ENCODE data around the gene HOOK2. TPM values are rescaled to one million over a fixed set of nuclear protein-coding genes. Genes with fewer than 3 reads are reported as not detected.

The HOOK2 gene
- total and polyA plus RNA-seq, 2 of the 8 experiments (the other 6 are each of a cell fraction or from before 2014, with no cell fraction given): 23.8 to 63.2 TPM

DNA sequence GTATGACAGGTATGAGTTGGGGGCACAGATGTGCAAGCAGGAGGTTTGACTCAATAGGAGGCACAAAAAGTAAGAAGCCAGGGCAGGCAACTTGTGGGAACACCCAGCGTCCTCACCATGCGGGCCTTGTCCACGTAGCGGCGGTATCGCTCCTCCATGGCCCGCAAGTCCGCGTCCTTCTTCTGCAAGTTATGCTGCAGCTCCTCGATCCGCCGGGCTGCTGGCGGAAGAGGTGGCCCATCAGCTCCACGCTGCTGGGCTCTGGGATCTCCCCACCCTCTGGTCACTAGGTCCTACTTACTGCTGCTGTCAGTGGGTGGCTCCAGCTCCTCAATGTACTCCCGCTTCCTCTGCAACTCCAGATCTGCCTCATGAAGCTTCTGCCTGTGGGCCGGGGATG, 10.7 kb downstream of the HOOK2 start:
- Histone ChIP-seq H3K36me3 (ENCODE audit: control insufficient read depth in 2 of 4, insufficient read depth in 4 of 4, low read length in 3 of 4) (peaks cover 7 to 42% (median 24%) of the 10 kb centered on the region in 4 experiments), H3K18ac (ENCODE audit: extremely low read depth, low read length) (no peak overlapping the region), H3K4ac (replicated peaks; ENCODE audit: insufficient read length, low read depth, low read length) (no peak overlapping the region), H3K23ac (ENCODE audit: insufficient read length) (no peak overlapping the region), H3K9ac (replicated peaks in 1 of 4; ENCODE audit: extremely low read depth in 1 of 4, low read depth in 3 of 4, low read length in 3 of 4) (no peak overlapping the region), H3K4me3 (ENCODE audit: extremely low read depth in 1 of 4, insufficient read depth in 2 of 4, low read depth in 3 of 4, low read length in 4 of 4) (no peak overlapping the region), H3K56ac (replicated peaks; ENCODE audit: insufficient read length, low read depth, low read length) (no peak overlapping the region), H2BK12ac (ENCODE audit: low read depth, low read length) (no peak overlapping the region), H3K27me3 (replicated peaks in 1 of 4; ENCODE audit: control insufficient read depth in 3 of 4, extremely low read depth in 1 of 4, insufficient read depth in 3 of 4, low read length in 3 of 4) (no peaks in the 10 kb centered on the region), H3K23me2 (ENCODE audit: low read depth, low read length) (no peaks in the 10 kb centered on the region), H2BK15ac (ENCODE audit: low read length) (no peak overlapping the region), H3K4me1 (replicated peaks in 1 of 4; ENCODE audit: control insufficient read depth in 3 of 4, insufficient read depth in 4 of 4, low read length in 3 of 4) (peaks cover 0 to 4% (median 2%) of the 10 kb centered on the region in 4 experiments; a peak in 2 of 7 replicates), H4K5ac (ENCODE audit: insufficient read length, low read depth, low read length) (no peak overlapping the region), H3K14ac (ENCODE audit: insufficient read length) (no peak overlapping the region), H3K79me2 (ENCODE audit: control insufficient read depth in 1 of 2, insufficient read depth in 2 of 2, low read length in 2 of 2) (no peaks in the 10 kb centered on the region), H3K27ac (ENCODE audit: low read depth, low read length) (no peak overlapping the region), H2BK5ac (ENCODE audit: low read depth, low read length) (no peak overlapping the region), H3K79me1 (ENCODE audit: low read depth, low read length) (no peaks in the 10 kb centered on the region), H4K8ac (ENCODE audit: extremely low read depth, insufficient read depth, low read length) (no peak overlapping the region), H3K9me3 (ENCODE audit: insufficient read depth in 2 of 2, low read depth in 1 of 2, low read length in 1 of 2) (no peaks in the 10 kb centered on the region), H2BK120ac (replicated peaks; ENCODE audit: low read depth, low read length) (no peak overlapping the region), H2AK5ac (ENCODE audit: low read depth, low read length) (no peak overlapping the region), H4K91ac (replicated peaks; ENCODE audit: insufficient read length, low read length) (no peak overlapping the region), H4K20me1 (replicated peaks in 1 of 2; ENCODE audit: control insufficient read depth in 1 of 2, insufficient read depth in 2 of 2, low read length in 2 of 2) (peaks cover 1 to 2% of the 10 kb centered on the region in 2 experiments), H3K4me2 (ENCODE audit: insufficient read depth in 1 of 2, low read depth in 2 of 2, low read length in 2 of 2) (no peak overlapping the region), H2BK20ac (ENCODE audit: low read length) (no peak overlapping the region), H2AFZ (ENCODE audit: low read length) (no peak overlapping the region)
- ChIA-PET POLR2A (ENCODE audit: partially characterized antibody) (interaction anchor here (0.6 to 9.2 kb wide), 8 partner anchors 10 to 61 kb away, joined by 3 to 70 read pairs (median 4); partner anchors contain the start of genes BEST2, GET3, HOOK2 and TRIR), CTCF (ENCODE audit: partially characterized antibody) (interaction anchor here (0.6 to 17.5 kb wide), 10 partner anchors 9 to 616 kb away, joined by 3 to 288 read pairs (median 4); partner anchors contain the start of genes BEST2, HOOK2, JUNB and PRDX2)
- WGBS, 2 experiments (ENCODE audit: extremely low coverage in 1 of 2, insufficient coverage in 1 of 2, insufficient read length in 1 of 2, insufficient replicate concordance in 2 of 2, low coverage in 1 of 2, low lambda C conversion rate in 2 of 2, missing lambda C conversion rate in 1 of 2): 98% methylated on average over 16 of the region's 16 CpGs; no CpG with 5 or more reads in 1 of the 2 experiments
- no peak for FAIRE-seq
- DNase-seq (ENCODE audit: low read depth in 1 of 2, low spot score in 2 of 2): no peak
- no peak for TF ChIP-seq SIRT6 (IDR thresholded peaks at IDR 0.05; ENCODE audit: low read length)
- TF ChIP-seq KDM1A (IDR thresholded peaks at IDR 0.05; ENCODE audit: borderline replicate concordance, low read length): no peak
- no peak for TF ChIP-seq TBP (IDR thresholded peaks at IDR 0.05; ENCODE audit: low read depth, low read length)
- TF ChIP-seq CTCF (IDR thresholded peaks at IDR 0.05; ENCODE audit: control extremely low read depth in 1 of 3, insufficient read depth in 1 of 3, low read depth in 1 of 3, low read length in 3 of 3): no peak
- TF ChIP-seq SIX5 (IDR thresholded peaks at IDR 0.05; ENCODE audit: low read depth, low read length): no peak
- TF ChIP-seq TAF1 (IDR thresholded peaks at IDR 0.05; ENCODE audit: low read depth, low read length): no peak
- no peak for TF ChIP-seq RNF2 (IDR thresholded peaks at IDR 0.05; ENCODE audit: borderline replicate concordance, low read depth, low read length, missing control alignments, poor library complexity, severe bottlenecking)
- no peak for TF ChIP-seq GABPA (IDR thresholded peaks at IDR 0.05; ENCODE audit: borderline replicate concordance, insufficient read depth, low read length)
- TF ChIP-seq CEBPB (IDR thresholded peaks at IDR 0.05; ENCODE audit: low read depth, low read length): no peak
- no peak for TF ChIP-seq E2F6 (IDR thresholded peaks at IDR 0.05)
- no peak for TF ChIP-seq TEAD4 (IDR thresholded peaks at IDR 0.05; ENCODE audit: low read depth, low read length)
